ENCODE measurements around the gene GPR180. TPM values are rescaled to one million over a fixed set of nuclear protein-coding genes. Genes with fewer than 3 reads are reported as not detected.

GPR180 gene
- total RNA-seq, 1 donor from 2014 or later = 5.3 TPM

DNA sequence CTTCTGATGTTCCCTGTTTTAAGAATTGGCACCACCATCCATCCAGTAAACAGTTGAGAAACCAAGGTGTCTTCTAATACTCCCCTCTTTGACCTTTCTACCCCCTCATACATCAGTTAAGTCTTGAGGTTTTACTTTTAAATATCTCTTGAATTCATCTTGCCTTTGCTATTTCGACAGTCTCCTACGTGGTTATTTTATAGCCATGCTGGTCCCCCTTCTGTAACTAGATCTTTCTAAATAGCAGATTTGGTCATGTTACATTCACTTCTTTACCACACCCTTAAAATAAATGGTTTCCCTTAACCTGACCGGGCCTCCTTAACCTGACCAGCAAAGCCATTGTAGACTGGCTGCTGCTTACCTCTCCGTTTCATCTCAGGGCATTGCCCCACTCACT lies 5.4 kb downstream of the GPR180 start:
- no peak for DNase-seq (ENCODE audit: low spot score, unreplicated experiment)
- no peak for TF ChIP-seq CTCF (IDR thresholded peaks at IDR 0.05; ENCODE audit: unreplicated experiment)
- no peak overlapping the region for H3K27ac Mint-ChIP-seq
- no peaks in the 10 kb centered on the region for H3K9me3 Mint-ChIP-seq (ENCODE audit: low read depth)
- H3K36me3 Mint-ChIP-seq (ENCODE audit: insufficient read depth) = peaks cover 9% of the 10 kb centered on the region
- H3K4me3 Mint-ChIP-seq (ENCODE audit: low read depth) = no peak overlapping the region
- no peaks in the 10 kb centered on the region for H3K27me3 Mint-ChIP-seq
- H3K4me1 Mint-ChIP-seq (ENCODE audit: low read depth) = peaks cover 6% of the 10 kb centered on the region

DNA sequence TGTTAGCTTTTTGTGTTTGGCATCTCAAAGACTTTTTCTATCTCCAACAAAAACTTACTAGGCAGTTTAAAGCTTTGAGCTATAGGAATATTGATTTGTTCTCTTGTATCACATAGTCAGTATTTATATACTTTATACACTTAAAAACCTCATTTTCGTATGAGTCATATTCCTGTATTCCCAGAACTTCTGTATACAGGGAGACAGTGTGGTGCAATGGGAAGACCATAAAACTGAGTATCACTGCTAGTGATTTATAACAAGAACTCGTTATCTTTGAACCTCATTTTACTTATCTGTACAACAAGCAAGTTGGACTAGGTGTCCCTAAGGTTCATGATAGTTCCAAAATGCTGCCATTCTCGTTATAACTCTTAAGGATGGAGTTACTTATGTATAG lies 6.3 kb downstream of the GPR180 start:
- Mint-ChIP-seq H3K4me3 (ENCODE audit: low read depth) (no peak overlapping the region), H3K9me3 (ENCODE audit: low read depth) (no peaks in the 10 kb centered on the region), H3K4me1 (ENCODE audit: low read depth) (peaks cover 2% of the 10 kb centered on the region), H3K27ac (no peak overlapping the region), H3K27me3 (no peaks in the 10 kb centered on the region), H3K36me3 (ENCODE audit: insufficient read depth) (peaks cover 9% of the 10 kb centered on the region)
- DNase-seq (ENCODE audit: low spot score, unreplicated experiment) = no peak
- TF ChIP-seq CTCF (IDR thresholded peaks at IDR 0.05; ENCODE audit: unreplicated experiment) = no peak

GRCh38 chr13:94608586-94608985 lies 6.9 kb downstream of the GPR180 start:
- Mint-ChIP-seq H3K27me3 (no peaks in the 10 kb centered on the region), H3K27ac (no peak overlapping the region), H3K36me3 (ENCODE audit: insufficient read depth) (peaks cover 9% of the 10 kb centered on the region), H3K9me3 (ENCODE audit: low read depth) (no peaks in the 10 kb centered on the region), H3K4me3 (ENCODE audit: low read depth) (no peak overlapping the region), H3K4me1 (ENCODE audit: low read depth) (no peaks in the 10 kb centered on the region)
- no peak for DNase-seq (ENCODE audit: low spot score, unreplicated experiment)
- TF ChIP-seq CTCF (IDR thresholded peaks at IDR 0.05; ENCODE audit: unreplicated experiment) = no peak

- Mint-ChIP-seq H3K27me3 (no peaks in the 10 kb centered on the region), H3K9me3 (ENCODE audit: low read depth) (no peaks in the 10 kb centered on the region), H3K4me1 (ENCODE audit: low read depth) (no peaks in the 10 kb centered on the region), H3K4me3 (ENCODE audit: low read depth) (no peak overlapping the region), H3K36me3 (ENCODE audit: insufficient read depth) (peaks cover 9% of the 10 kb centered on the region), H3K27ac (no peak overlapping the region)
- no peak for DNase-seq (ENCODE audit: low spot score, unreplicated experiment)
- no peak for TF ChIP-seq CTCF (IDR thresholded peaks at IDR 0.05; ENCODE audit: unreplicated experiment)
These were observed 7.5 kb downstream of the GPR180 start for GRCh38 chr13:94609196-94609595.

- H3K9me3 Mint-ChIP-seq (ENCODE audit: low read depth) = no peaks in the 10 kb centered on the region
- H3K4me3 Mint-ChIP-seq (ENCODE audit: low read depth) = no peak overlapping the region
- H3K27ac Mint-ChIP-seq = no peak overlapping the region
- no peaks in the 10 kb centered on the region for H3K4me1 Mint-ChIP-seq (ENCODE audit: low read depth)
- no peak for TF ChIP-seq CTCF (IDR thresholded peaks at IDR 0.05; ENCODE audit: unreplicated experiment)
- H3K27me3 Mint-ChIP-seq = no peaks in the 10 kb centered on the region
- DNase-seq (ENCODE audit: low spot score, unreplicated experiment) = no peak
- H3K36me3 Mint-ChIP-seq (ENCODE audit: insufficient read depth) = peaks cover 9% of the 10 kb centered on the region
These were observed 8.8 kb downstream of the GPR180 start for GRCh38 chr13:94610475-94610874.

Data from progenitor cell of endocrine pancreas (in vitro differentiated cells).